AG10803 (cell line): ENCODE data around the gene DVL3.
"Not testable (repeated sequence)": the region's sequence is repeated elsewhere in the genome, so short reads cannot be mapped to it uniquely, and the experiment has no call there.

Experiments used
- DNase-seq: peaks from one replicate; pipeline ENCODE4 v3.0.0; 2010; ENCODE audit warnings: low read depth
- H3K4me3 ChIP-seq: 2 replicates; pipeline ENCODE4 v1.5.1; 2011; ENCODE audit warnings: mild to moderate bottlenecking, low read length, control low read depth
- CTCF ChIP-seq: conservative IDR thresholded peaks from 2 replicates; pipeline ENCODE4 v1.5.1; 2011; ENCODE audit warnings: mild to moderate bottlenecking, low read length, control low read depth, inconsistent platforms

The DVL3 gene

GRCh38 chr3:184154885-184155643 lies at the start of gene DVL3:
Gene DVL3, plus strand, starts transcription at chr3:184155377. Its CDS starts 259 bp downstream, at chr3:184155636.
- TF ChIP-seq CTCF: no peak
- H3K4me3 ChIP-seq: peak within 1 kb of the TSS; percentile 96
- peak; percentile 73 for DNase-seq

GRCh38 chr3:184110316-184110725 lies 44.9 kb upstream of the DVL3 start:
- TF ChIP-seq CTCF: no peak
- peak; percentile 11 for DNase-seq
- no peak overlapping the region for H3K4me3 ChIP-seq

GRCh38 chr3:184116017-184116416 lies 39.2 kb upstream of the DVL3 start:
- DNase-seq: no peak
- no peak for TF ChIP-seq CTCF
- H3K4me3 ChIP-seq: no peak overlapping the region

GRCh38 chr3:184117636-184118035 lies 37.5 kb upstream of the DVL3 start:
- TF ChIP-seq CTCF: no peak
- no peak overlapping the region for H3K4me3 ChIP-seq
- no peak for DNase-seq

- DNase-seq, H3K4me3 ChIP-seq: not testable (repeated sequence)
Measured at GRCh38 chr3:184121031-184121430, 34.1 kb upstream of the DVL3 start.

- H3K4me3 ChIP-seq: no peak overlapping the region
- no peak for DNase-seq
- no peak for TF ChIP-seq CTCF
Measured at GRCh38 chr3:184126006-184126405, 29.2 kb upstream of the DVL3 start.

GRCh38 chr3:184129012-184129411 lies 26.2 kb upstream of the DVL3 start:
- TF ChIP-seq CTCF: peak; percentile 48
- DNase-seq: peak; percentile 58

More at GRCh38 chr3:184129012-184129411, 26.2 kb upstream of the DVL3 start:
- no peak overlapping the region for H3K4me3 ChIP-seq
